Stimulated activated CD4-positive, alpha-beta T cell treated with anti-CD3 and anti-CD28 coated beads, Interleukin-2, amount 100 ng/mL, for 4 hours (primary cell): ENCODE data around the gene TMEM244.
"Not testable (repeated sequence)": the region's sequence is repeated elsewhere in the genome, so short reads cannot be mapped to it uniquely, and the experiment has no call there.

ENCODE experiments used
- DNase-seq: peaks from one replicate; pipeline ENCODE4 v3.0.0-alpha.2; 2020; ENCODE audit warnings: low read depth

Gene TMEM244

DNA sequence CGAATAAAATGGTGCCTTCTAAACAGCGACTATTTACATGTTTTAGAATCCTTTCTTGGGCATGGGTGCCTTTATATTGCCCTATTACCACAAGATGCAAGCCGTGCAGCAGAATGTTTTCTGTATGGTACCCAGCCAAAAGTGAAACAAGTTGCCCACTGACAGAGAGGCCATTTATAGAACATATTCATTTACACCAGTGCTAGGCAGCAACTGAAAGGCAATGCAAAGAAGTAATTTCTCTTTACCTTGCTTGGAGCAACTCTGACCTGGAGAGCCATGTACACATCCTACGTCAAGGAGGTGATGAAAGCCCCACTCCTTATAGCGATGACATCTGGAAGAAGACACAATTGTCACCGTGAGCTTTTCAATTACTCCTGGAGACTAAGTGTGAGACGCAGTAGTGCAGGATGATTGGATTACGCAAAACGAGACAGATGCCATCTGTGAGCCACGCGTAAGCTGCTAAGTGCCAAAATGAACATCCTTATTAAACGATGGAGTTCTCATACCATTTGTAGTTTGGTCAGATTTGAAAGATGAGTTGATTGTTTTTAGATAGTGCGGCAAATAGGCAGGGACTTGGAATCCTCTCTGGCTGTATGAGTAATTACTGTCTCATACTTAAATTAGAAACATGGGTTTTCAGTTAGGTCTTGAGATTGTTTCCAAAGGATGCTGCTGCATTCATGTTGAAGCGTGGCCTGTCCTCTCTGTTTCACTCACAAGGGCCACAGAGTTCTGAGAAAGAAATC lies at the start of gene TMEM244:
Gene TMEM244 (minus strand): TSS at position 408 of the 758 bp plus-strand sequence. CDS start 127 bp downstream, at position 281.
- no peak for DNase-seq

GRCh38 chr6:129908858-129909257 lies 47.7 kb upstream of the TMEM244 start:
- no peak for DNase-seq

DNA sequence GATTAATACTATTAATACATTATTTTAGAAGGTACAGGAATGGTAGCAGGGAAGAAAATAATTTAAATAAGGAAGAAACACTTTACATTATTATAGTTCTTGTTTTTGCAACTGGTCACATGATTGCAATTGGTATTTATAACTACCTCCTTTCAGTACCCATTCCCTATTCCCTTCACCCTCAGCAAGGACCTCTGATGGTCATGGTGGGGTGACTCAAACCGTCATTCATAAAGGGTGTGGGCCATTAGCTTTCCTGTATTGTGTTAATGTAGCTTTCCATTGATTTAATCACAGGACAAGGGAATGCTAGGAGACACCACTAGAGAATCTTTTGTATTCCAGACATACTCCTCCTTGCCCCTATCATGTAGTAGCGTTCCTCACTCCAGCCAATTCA lies 47.2 kb upstream of the TMEM244 start:
- no peak for DNase-seq

DNA sequence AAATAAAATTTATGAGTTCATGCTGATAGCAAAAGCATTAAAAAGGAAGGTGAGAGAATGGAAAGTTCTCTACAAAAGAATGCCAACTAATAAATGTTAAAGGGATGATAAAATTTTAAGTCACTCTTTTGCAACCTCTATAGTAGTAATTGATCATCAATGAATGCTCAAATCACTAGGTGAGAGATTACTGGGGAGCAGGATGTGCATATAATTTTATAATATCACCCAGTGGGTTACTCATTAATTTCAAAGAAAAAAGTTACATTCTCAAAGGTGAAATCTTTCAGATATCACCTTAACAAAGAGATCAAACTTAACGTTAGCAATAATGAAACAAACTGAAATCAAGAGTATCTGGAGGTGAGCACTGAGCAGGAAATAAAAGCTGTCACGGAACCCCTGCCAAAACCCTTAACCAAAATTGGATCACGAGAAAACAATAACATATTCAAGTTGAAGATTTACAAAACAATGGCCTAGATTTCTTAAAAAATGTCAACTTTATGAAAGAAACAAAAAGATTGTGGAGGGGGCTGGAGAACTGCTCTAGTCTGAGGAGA lies 45.5 kb upstream of the TMEM244 start:
- DNase-seq = no peak

DNA sequence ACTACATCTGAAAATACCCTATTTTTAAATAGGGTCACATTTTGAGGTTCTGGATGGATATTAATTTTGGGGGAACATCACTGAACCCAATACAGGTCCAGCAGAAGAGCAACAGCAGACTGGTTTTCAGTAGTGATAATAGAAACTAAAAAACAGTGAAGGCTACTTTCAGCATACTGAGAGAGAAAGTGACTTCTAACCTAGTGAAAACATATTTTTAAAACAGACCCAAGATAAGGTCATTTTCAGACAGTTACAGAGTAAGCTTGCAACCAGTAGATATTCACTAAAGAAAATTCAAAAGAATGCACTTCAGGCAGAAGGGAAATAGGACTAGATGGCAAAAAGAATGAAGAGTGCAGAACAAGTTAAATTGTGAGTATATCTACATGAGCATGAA lies 42.0 kb upstream of the TMEM244 start:
- no peak for DNase-seq

DNA sequence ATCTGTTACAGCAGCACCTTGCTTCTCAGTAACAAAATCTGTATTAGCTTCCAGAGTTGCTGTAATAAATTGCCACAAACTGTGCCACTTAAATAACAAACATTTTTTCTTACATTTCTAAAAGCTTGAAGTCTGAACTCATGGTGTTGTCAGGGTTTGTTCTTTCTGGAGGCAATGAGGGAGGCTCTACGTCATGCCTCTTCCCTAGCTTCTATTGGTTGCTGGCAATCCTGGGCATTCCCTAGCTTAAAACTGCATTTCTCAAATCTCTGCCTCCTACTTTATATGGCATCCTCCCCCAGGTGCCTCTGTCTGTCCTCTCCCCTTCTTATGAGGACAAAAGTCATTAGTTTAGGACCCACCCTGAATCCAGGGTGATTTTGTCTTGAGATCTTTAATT lies 41.6 kb upstream of the TMEM244 start:
- no peak for DNase-seq

GRCh38 chr6:129901910-129902309 lies 40.8 kb upstream of the TMEM244 start:
- no peak for DNase-seq

DNA sequence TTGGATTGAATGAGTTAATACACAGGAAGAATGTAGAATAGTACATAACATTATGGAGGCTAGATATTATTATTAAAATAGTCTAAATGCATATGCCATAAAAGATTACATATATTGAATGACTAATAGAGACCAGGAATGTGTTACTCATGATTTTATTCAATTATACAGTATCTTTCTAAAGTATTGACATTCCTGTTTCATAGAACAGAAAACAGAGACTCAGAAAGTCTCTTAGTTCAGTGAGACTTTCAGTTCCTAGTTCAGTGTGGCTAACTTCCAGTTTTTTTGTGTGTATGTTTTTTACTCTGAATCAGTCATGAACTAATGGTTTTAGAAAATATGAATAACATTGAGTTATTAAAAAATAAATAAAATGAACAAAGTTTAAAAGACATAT lies 34.6 kb upstream of the TMEM244 start:
- DNase-seq = no peak

DNA sequence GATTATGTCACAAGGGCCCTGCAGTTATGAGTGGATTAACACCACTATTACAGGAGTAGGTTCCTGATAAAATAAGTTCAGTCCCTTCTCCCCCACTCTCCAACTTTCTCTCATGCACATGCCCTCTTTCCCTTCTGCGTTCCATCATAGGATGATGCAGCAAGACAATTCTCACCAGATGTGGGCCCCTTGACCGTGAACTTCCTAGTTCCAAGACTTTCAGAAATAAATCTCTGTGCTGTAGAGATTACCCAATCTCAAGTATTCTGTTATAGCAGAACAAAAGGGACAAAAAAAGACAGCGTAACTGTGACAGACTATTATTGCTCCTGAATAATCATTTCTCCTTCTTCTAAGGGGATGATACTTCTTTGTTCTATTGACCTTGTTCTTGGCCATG lies 33.8 kb upstream of the TMEM244 start:
- DNase-seq = no peak

DNA sequence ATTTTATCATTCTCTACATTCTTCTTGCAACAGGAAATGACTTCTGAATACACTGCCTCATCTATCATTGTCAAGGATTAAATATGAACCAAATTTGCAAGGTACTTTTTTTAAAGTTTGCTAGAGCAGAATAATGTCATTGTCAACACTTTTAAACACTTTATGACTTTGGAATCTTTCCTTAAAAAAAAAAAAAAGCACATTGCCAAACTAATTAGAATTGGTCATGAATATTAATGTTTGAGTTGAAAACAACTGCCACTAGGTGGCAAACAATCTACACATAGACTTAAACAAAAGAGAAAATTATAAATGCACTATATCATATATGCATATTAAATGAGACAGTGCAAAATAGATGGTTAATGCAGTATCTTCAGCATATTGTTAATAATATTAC lies 32.5 kb upstream of the TMEM244 start:
- DNase-seq = no peak

DNA sequence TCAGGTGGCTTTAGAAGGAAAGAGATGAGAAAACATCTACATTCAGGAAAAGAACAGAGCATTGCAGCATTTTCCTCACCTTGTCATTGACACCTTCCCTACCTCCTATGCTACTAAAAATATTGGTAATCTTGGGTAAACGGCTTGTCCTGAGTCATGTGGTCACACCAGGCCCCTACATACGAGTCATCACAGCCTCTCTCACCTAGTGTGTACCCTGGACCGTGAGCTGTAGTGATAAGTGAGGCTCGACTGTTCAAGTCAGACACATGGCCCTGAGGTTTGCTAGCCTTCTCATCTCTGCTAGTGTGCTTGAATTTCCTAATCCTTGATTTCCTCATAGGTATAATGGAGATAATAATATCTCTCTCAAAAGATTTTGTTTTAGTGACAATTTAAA lies 29.6 kb upstream of the TMEM244 start:
- DNase-seq = no peak

DNA sequence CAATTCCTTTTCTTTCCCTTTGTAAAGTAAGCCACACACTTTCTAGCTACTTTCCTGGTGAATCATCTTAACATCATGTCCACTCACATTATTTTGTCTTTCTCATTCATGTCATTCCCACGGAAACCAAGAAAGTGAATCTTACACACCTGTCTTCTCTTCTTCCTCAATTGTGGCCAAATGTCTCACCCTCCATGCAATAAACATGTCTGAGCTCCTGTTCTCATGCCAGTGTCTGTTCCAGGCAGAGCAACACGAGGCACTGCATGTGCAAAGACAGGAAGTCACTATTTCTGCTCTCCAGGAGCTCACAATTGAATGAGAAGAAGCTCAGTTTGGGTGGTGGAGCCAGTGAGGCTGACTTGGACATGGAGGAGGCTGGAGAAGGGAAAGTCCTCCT lies 29.0 kb upstream of the TMEM244 start:
- DNase-seq = no peak

DNA sequence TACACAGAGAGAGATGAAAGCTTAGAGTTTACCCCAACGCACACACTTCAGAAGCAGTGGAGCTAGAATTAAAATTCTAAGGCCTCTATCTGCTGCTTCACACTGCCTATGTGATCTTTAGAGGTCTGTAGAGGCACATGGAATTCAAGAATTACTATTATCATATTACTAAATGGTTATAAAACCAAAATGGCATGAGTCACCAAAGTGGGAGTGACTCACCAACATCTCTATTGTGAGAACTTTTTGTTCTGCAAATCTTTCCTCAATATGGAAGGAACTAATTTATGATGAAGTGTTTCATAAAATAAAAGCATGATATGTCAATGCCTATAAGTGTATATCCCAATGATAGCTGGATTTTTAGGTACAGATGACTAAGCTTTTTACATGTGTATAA lies 28.5 kb upstream of the TMEM244 start:
- peak; percentile 6 for DNase-seq

DNA sequence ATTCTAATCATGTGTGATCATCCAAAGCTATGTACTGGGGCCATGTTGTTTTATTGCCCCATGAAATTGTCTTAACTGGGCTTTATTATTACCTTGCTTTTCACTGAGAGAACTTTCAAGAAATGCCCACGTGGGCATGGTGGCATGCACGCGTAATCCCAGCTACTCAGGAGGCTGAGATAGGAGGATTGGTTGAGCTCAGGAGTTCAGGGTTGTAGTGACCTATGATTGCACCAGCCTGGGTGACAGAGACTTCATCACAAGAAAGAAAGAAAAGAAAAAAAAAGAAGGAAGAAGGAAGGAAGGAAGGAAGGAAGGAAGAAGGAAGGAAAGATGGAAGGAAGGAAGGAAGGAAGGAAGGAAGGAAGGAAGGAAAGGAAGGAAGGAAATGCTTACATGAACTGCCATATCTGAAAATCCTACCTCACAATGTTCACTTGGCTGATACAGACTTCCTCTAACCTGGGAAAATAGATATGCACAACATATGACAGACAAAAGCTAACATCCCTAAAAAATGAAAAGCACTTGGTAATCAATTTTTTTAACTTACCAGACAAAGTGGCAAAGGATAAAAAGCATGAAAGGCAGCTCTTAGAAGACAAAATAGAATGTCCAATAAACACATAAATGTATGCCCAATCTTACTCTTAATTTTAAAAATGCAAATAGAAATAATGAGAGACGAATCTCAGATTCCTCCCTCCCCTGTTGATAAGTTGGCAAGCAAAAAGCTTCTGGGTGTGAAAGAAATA lies 25.5 kb upstream of the TMEM244 start:
- no peak for DNase-seq

GRCh38 chr6:129884211-129884610 lies 23.1 kb upstream of the TMEM244 start:
- DNase-seq = no peak

GRCh38 chr6:129882510-129883023 lies 21.5 kb upstream of the TMEM244 start:
- DNase-seq = no peak

GRCh38 chr6:129877894-129878293 lies 16.8 kb upstream of the TMEM244 start:
- not testable (repeated sequence) for DNase-seq

DNA sequence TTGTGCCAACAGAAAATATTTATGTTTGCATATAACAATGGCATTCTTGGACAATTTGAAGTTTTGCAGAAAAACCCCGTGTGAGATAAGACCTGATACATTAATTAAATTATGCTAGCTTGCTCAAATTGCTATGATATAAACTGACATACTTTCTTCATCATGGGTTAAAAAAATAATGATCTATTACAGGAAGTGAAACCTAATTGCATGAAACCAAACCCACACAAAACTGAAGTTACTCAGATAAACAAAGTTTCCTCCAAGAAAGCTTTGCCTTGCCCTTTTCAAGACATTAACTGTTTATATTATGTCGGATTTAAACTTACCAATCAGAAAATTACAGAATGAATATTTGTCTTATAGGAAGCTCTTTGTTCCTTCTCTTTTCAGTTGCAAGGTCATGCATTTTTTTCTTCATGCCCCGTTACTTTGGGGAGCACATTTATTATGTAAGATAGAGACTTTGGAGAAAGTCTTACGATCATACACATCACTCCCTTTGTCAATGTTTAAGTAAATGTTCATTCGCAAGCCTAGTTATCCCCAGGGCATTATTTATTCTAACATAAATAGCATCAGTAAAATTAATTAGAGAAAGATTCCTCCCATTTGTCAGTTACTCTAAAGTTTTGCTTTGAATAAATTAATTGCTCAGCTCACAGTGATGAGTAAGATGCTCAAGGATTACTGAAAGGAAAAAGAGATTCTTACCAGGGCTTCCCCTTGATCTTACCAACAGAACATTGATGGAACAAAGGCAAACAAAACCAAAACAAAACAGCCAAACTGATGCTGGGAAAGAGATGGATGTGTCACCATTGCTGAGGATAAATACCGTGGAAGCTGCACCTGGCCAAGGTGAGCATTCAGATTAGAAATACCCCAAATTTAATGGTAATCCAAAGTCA lies 14.8 kb upstream of the TMEM244 start:
- no peak for DNase-seq

GRCh38 chr6:129874837-129875236 lies 13.7 kb upstream of the TMEM244 start:
- no peak for DNase-seq

DNA sequence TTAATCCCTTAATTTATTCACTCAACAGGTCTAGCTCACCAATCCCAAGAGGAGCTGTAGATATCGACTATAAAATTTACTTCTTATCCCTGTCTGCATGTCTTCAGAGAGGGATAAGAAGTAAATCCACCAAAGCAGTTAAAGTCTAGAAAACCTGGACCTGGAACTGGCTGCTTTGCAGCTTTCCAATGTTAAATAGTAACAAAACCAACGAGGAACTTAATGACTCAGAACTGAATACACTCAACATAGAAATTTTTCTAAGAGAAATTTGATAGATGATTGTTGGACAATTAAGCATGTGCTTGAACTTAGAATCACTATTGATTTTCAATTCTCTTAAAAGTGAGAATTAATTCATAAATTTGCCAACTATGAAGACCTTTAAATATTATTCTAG lies 11.5 kb upstream of the TMEM244 start:
- DNase-seq = no peak

DNA sequence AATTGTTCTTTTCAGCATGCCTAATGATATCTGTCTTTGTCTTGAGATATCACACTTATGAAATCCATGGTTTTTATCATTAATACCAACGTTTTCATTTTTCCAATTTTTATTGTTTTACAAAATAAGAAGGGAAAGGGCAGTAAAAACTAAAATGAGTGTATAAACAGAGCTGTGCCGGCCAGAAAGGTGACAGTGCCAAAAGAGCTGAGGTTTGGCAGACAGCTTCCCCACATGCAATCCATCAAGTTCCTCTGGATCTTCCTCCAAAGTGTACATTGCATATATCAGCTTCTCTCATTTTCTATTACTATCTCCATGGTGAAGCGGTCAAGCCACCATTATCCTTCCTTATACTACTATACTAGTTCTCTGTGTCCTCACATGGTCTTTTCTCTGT lies 10.1 kb upstream of the TMEM244 start:
- DNase-seq = no peak

DNA sequence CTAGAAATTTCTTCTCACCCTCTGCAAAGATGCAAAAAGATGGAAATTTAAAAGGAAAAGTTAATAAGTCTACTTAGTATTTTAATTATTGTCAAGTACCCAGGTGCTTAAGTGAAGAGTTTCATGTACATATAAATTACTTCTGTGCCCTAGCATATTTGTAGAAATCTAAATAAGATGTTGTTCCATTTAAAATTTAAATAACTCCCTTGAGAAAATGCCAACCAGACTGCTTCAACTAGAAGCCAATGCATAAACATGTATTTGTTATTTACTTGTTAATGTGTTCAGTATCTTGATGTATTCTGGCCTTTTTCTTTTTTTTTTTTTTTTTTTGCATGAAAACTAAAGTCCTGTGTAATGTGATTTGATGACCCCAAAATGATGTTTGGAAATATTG lies 6.3 kb upstream of the TMEM244 start:
- DNase-seq = no peak
